Measurements from ENCODE around the gene SYT7. TPM values are rescaled to one million over a fixed set of nuclear protein-coding genes. Genes with fewer than 3 reads are reported as not detected.
"Not testable (repeated sequence)": the region's sequence is repeated elsewhere in the genome, so short reads cannot be mapped to it uniquely, and the experiment has no call there.

The SYT7 gene
- total RNA-seq, 4 donors from 2014 or later = 5.4 to 8.4 (median 7.5) TPM

- Histone ChIP-seq H3K4me1 (peaks cover 11% of the 10 kb centered on the region), H3K9me3 (no peaks in the 10 kb centered on the region), H3K4me3 (no peak overlapping the region), H3K36me3 (no peaks in the 10 kb centered on the region), H3K27me3 (no peaks in the 10 kb centered on the region), H3K27ac (no peak overlapping the region)
- TF ChIP-seq POLR2A (IDR thresholded peaks at IDR 0.05) (no peak), EP300 (IDR thresholded peaks at IDR 0.05) (no peak), POLR2AphosphoS5 (IDR thresholded peaks at IDR 0.05) (no peak), CTCF (IDR thresholded peaks at IDR 0.05) (no peak)
- 65% methylated on average over 9 of the region's 10 CpGs for WGBS
- no peak for DNase-seq (ENCODE audit: low spot score in 2 of 2)
Observed at GRCh38 chr11:61481806-61482205, 99.1 kb downstream of the SYT7 start.

DNA sequence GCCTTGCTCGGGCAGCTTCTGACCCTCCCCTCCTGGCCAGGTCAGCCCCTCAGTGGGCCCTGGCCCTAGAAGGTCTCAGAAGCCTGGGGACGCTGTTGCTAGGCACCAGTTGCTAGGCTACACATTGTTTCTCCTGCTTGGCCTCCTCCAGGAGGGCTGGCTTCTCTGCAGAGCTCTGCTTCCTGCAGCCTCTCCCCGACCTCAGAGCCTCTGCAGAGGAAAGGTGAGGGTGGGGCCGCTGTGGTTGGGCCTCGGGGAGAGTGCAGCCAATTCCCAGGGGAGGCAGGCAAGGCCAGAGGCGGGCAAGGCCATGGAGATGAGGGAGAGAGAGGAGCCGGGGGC lies 99.9 kb downstream of the SYT7 start:
- 49% methylated on average over 7 of the region's 7 CpGs for WGBS
- no peak for DNase-seq (ENCODE audit: low spot score in 2 of 2)
- Histone ChIP-seq H3K36me3 (no peaks in the 10 kb centered on the region), H3K9me3 (no peaks in the 10 kb centered on the region), H3K27me3 (no peaks in the 10 kb centered on the region), H3K4me3 (no peak overlapping the region), H3K27ac (no peak overlapping the region), H3K4me1 (peaks cover 12% of the 10 kb centered on the region)
- TF ChIP-seq EP300 (IDR thresholded peaks at IDR 0.05) = no peak
- no peak for TF ChIP-seq POLR2AphosphoS5 (IDR thresholded peaks at IDR 0.05)
- TF ChIP-seq POLR2A (IDR thresholded peaks at IDR 0.05) = no peak
- TF ChIP-seq CTCF (IDR thresholded peaks at IDR 0.05) = no peak

- Histone ChIP-seq H3K4me3 (no peak overlapping the region), H3K27me3 (no peaks in the 10 kb centered on the region), H3K4me1 (peaks cover 12% of the 10 kb centered on the region), H3K36me3 (no peaks in the 10 kb centered on the region), H3K27ac (no peak overlapping the region), H3K9me3 (no peaks in the 10 kb centered on the region)
- no peak for TF ChIP-seq EP300 (IDR thresholded peaks at IDR 0.05)
- no peak for TF ChIP-seq POLR2AphosphoS5 (IDR thresholded peaks at IDR 0.05)
- no peak for TF ChIP-seq CTCF (IDR thresholded peaks at IDR 0.05)
- TF ChIP-seq POLR2A (IDR thresholded peaks at IDR 0.05) = no peak
- DNase-seq (ENCODE audit: low spot score in 2 of 2) = no peak
- WGBS = 93% methylated on average over 15 of the region's 15 CpGs
Observed at GRCh38 chr11:61480261-61480993, 100.4 kb downstream of the SYT7 start.

- 91% methylated on average over 11 of the region's 11 CpGs for WGBS
- H3K27me3 ChIP-seq; H3K36me3 ChIP-seq; DNase-seq (ENCODE audit: low spot score in 2 of 2); H3K9me3 ChIP-seq; H3K27ac ChIP-seq; H3K4me3 ChIP-seq: not testable (repeated sequence)
- H3K4me1 ChIP-seq = peaks cover 13% of the 10 kb centered on the region
Observed at GRCh38 chr11:61479360-61480058, 101.4 kb downstream of the SYT7 start.

- 9% methylated on average over 3 of the region's 18 CpGs for WGBS
- H3K27me3 ChIP-seq = no peaks in the 10 kb centered on the region
- H3K36me3 ChIP-seq = no peaks in the 10 kb centered on the region
- no peaks in the 10 kb centered on the region for H3K9me3 ChIP-seq
- H3K27ac ChIP-seq = no peak overlapping the region
- TF ChIP-seq CTCF (IDR thresholded peaks at IDR 0.05) (peak; percentile 79 to 90), EP300 (IDR thresholded peaks at IDR 0.05) (no peak)
- H3K4me3 ChIP-seq = no peak overlapping the region
- peaks cover 23% of the 10 kb centered on the region for H3K4me1 ChIP-seq
- no peak for DNase-seq (ENCODE audit: low spot score in 2 of 2)
Observed at GRCh38 chr11:61477727-61478148, 103.1 kb downstream of the SYT7 start.
